Kidney epithelial cell (primary cell): ENCODE results near the gene PPM1L. TPM values are rescaled to one million over a fixed set of nuclear protein-coding genes. Genes with fewer than 3 reads are reported as not detected.
"Not testable (repeated sequence)": the region's sequence is repeated elsewhere in the genome, so short reads cannot be mapped to it uniquely, and the experiment has no call there.

Experiments
- DNase-seq: peaks from one replicate; pipeline ENCODE4 v3.0.0-alpha.2; 2010; ENCODE audit warnings: low read depth
- H3K27me3 ChIP-seq: 2 replicates; pipeline ENCODE4 v1.6.0; 2011; ENCODE audit warnings: low read length; ENCODE audit not compliant: control insufficient read depth, insufficient read depth
- H3K36me3 ChIP-seq: 2 replicates; pipeline ENCODE4 v1.5.1; 2011; ENCODE audit warnings: low read length; ENCODE audit not compliant: control insufficient read depth, insufficient read depth
- H3K4me3 ChIP-seq: 2 replicates; pipeline ENCODE4 v1.5.1; 2011; ENCODE audit warnings: low read depth, mild to moderate bottlenecking, control low read depth, low read length
- CTCF ChIP-seq: IDR thresholded peaks from 2 replicates; pipeline ENCODE4 v1.5.1; 2011; ENCODE audit warnings: mild to moderate bottlenecking, moderate library complexity, low read length, control low read depth, inconsistent platforms; ENCODE audit not compliant: insufficient read depth, poor library complexity, severe bottlenecking
- total RNA-seq: library from RNA; depleted of rRNA; stranded (reverse); fragments of >200 nt; gene quantifications from 2 replicates; pipeline ENCODE4 v1.2.3, GENCODE V29; 2015

PPM1L gene
- total RNA-seq, 1 donor from 2014 or later: 11.1 TPM

- no peak for TF ChIP-seq CTCF
- Histone ChIP-seq H3K27me3 (no peaks in the 10 kb centered on the region), H3K4me3 (no peak overlapping the region), H3K36me3 (no peaks in the 10 kb centered on the region)
- no peak for DNase-seq
Observed at GRCh38 chr3:160982491-160982890, 226.5 kb downstream of the PPM1L start.

GRCh38 chr3:160983900-160984299 is 227.9 kb downstream of the PPM1L start:
- not testable (repeated sequence) for DNase-seq, H3K27me3 ChIP-seq, H3K36me3 ChIP-seq, H3K4me3 ChIP-seq

GRCh38 chr3:160986069-160986468 is 230.0 kb downstream of the PPM1L start:
- Histone ChIP-seq H3K36me3 (no peaks in the 10 kb centered on the region), H3K4me3 (no peak overlapping the region), H3K27me3 (no peaks in the 10 kb centered on the region)
- DNase-seq: no peak
- TF ChIP-seq CTCF: no peak

- no peak for DNase-seq
- no peak overlapping the region for H3K4me3 ChIP-seq
- TF ChIP-seq CTCF: no peak
- no peaks in the 10 kb centered on the region for H3K27me3 ChIP-seq
- no peaks in the 10 kb centered on the region for H3K36me3 ChIP-seq
Observed at GRCh38 chr3:160987982-160988964, 232.2 kb downstream of the PPM1L start.

GRCh38 chr3:160990446-160990845 is 234.4 kb downstream of the PPM1L start:
- DNase-seq: no peak
- no peak for TF ChIP-seq CTCF
- no peak overlapping the region for H3K4me3 ChIP-seq
- H3K27me3 ChIP-seq: no peaks in the 10 kb centered on the region
- H3K36me3 ChIP-seq: no peaks in the 10 kb centered on the region

GRCh38 chr3:160992712-160993111 is 236.7 kb downstream of the PPM1L start:
- no peak for DNase-seq
- TF ChIP-seq CTCF: no peak
- no peaks in the 10 kb centered on the region for H3K36me3 ChIP-seq
- no peaks in the 10 kb centered on the region for H3K27me3 ChIP-seq
- no peak overlapping the region for H3K4me3 ChIP-seq
